Colonic mucosa (tissue), 4 donors: Measurements from ENCODE around the gene KLHDC10. TPM values are rescaled to one million over a fixed set of nuclear protein-coding genes. Genes with fewer than 3 reads are reported as not detected.

Experiments used
- DNase-seq: peaks from one replicate; pipeline ENCODE4 v3.0.0-alpha.2; 2020
- H3K27ac ChIP-seq: fragments of 200-600 bp; one replicate; pipeline ENCODE4 v1.8.0; 2021
- H3K27me3 ChIP-seq: fragments of 200-600 bp; one replicate; pipeline ENCODE4 v1.8.0; 2021
- H3K36me3 ChIP-seq: fragments of 200-600 bp; one replicate; pipeline ENCODE4 v1.8.0; 2021
- H3K4me1 ChIP-seq: fragments of 200-600 bp; one replicate; pipeline ENCODE4 v1.8.0; 2021; ENCODE audit warnings: mild to moderate bottlenecking
- H3K4me3 ChIP-seq: fragments of 200-600 bp; one replicate; pipeline ENCODE4 v1.8.0; 2021
- H3K9ac ChIP-seq, 2 donors: one replicate each; pipeline ENCODE4 v1.7.0; 2013; ENCODE audit warnings: control low read depth in 2 of 2, low read depth in 2 of 2, low read length in 2 of 2
- H3K9me3 ChIP-seq: fragments of 200-600 bp; one replicate; pipeline ENCODE4 v1.8.0; 2021
- intact Hi-C: fragments of 100-400 bp; cut with DNase I; formaldehyde crosslinking; loops from one replicate; pipeline ENCODE4 v1.14.1; 2022
- total RNA-seq, 2 donors: library from RNA; stranded (reverse); fragmentation: NEBNext Ultra II Directional in 1 of 2; extraction: Animal tissue kit (Norgen Biotek cat#: 25700) in 1 of 2; gene quantifications; one replicate each; pipeline ENCODE4 v1.2.1, GENCODE V29; 2021
- TF ChIP-seq, protein P1 (sequence below): fragments of 200-600 bp; IDR thresholded peaks from one replicate; pipeline ENCODE4 v1.8.0; 2022; ENCODE audit warnings: antibody characterized with exemption, mild to moderate bottlenecking
- donor health status: healthy.
- donor health status: DM: no; HTN: no; CAD: no.
- donor health status: DM: no; HTN: no; CAD: no.

Gene KLHDC10
- total RNA-seq, 2 donors from 2014 or later: 29.1 to 36.3 TPM

DNA sequence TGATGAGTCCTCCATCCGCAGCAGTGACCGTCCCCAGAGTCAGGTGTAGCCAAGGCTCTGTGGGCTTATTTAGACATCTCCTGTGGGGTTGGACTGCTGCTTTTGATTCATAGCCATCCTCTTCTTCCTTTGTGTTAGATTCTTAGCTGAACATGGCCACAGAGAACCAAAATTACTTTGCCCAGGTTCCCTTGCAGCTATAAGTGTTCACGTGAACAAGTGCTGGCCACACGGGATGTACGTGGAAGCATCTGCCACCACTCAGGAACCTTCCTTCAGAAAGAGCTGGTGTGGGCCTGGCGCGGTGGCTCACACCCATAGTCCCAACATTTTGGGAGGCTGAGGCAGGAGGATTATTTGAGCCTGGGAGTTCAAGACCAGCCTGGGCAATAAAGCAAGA lies 85.8 kb downstream of the KLHDC10 start:
- intact Hi-C loops: no loop called here
- H3K27ac ChIP-seq: no peak overlapping the region
- TF ChIP-seq, protein P1, sequence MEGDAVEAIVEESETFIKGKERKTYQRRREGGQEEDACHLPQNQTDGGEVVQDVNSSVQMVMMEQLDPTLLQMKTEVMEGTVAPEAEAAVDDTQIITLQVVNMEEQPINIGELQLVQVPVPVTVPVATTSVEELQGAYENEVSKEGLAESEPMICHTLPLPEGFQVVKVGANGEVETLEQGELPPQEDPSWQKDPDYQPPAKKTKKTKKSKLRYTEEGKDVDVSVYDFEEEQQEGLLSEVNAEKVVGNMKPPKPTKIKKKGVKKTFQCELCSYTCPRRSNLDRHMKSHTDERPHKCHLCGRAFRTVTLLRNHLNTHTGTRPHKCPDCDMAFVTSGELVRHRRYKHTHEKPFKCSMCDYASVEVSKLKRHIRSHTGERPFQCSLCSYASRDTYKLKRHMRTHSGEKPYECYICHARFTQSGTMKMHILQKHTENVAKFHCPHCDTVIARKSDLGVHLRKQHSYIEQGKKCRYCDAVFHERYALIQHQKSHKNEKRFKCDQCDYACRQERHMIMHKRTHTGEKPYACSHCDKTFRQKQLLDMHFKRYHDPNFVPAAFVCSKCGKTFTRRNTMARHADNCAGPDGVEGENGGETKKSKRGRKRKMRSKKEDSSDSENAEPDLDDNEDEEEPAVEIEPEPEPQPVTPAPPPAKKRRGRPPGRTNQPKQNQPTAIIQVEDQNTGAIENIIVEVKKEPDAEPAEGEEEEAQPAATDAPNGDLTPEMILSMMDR: no peak

DNA sequence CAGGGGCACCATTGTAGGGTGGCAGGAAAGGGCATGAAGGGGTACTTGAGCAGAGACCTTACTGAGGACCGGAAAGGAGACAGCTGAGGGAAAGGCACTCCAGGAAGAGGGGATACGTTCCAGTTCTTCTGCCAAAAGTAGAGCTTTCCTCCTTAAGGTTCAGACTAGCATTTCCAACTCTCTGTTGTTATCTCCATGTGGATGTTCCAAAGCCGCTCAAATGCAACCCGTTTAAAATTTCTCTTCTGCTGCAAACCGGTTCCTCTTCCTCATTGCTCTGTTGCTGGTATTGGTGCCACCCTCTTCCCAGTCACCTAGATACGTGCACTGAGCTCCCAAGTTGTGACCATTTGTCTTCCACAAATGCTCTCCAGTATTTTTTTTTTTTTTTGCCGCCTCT lies 87.4 kb downstream of the KLHDC10 start:
- intact Hi-C loops: no loop called here

More for the DNA sequence above, 85.8 kb downstream of the KLHDC10 start:
- DNase-seq: no peak
- H3K9ac ChIP-seq: no peak overlapping the region
- no peaks in the 10 kb centered on the region for H3K27me3 ChIP-seq
- H3K36me3 ChIP-seq: no peaks in the 10 kb centered on the region
- H3K4me1 ChIP-seq: peaks cover 12% of the 10 kb centered on the region
- no peaks in the 10 kb centered on the region for H3K9me3 ChIP-seq
- H3K4me3 ChIP-seq: no peak overlapping the region

DNA sequence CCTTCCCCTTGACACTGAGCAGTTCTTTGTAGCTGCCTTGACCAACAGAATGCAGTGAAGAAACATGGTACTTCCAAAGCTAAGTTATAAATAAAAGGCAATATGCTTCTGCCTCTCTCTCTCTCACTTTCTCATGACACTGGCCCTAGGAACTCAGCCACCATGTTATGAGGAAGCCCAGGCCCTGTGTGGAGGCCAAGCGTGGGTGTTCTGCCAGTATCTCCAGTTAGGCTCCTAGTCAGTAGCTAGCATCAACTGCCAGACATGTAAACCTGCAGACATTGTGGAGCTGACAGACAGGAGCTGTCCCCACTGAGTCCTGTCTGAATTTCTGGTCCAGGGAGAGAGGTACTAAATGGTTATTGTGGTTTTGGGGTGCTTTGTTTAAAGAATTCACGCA lies 89.7 kb downstream of the KLHDC10 start:
- H3K4me1 ChIP-seq: no peaks in the 10 kb centered on the region
- TF ChIP-seq, protein P1: no peak
- no peak overlapping the region for H3K9ac ChIP-seq
- H3K27ac ChIP-seq: no peak overlapping the region
- no peaks in the 10 kb centered on the region for H3K9me3 ChIP-seq
- H3K36me3 ChIP-seq: no peaks in the 10 kb centered on the region
- H3K4me3 ChIP-seq: no peak overlapping the region
- H3K27me3 ChIP-seq: no peaks in the 10 kb centered on the region
- intact Hi-C loops: no loop called here
- DNase-seq: no peak

More for the DNA sequence above, 87.4 kb downstream of the KLHDC10 start:
- Histone ChIP-seq H3K27me3 (no peaks in the 10 kb centered on the region), H3K9me3 (no peaks in the 10 kb centered on the region), H3K4me3 (no peak overlapping the region), H3K27ac (no peak overlapping the region), H3K9ac (no peak overlapping the region), H3K4me1 (peaks cover 12% of the 10 kb centered on the region), H3K36me3 (no peaks in the 10 kb centered on the region)
- no peak for DNase-seq
- TF ChIP-seq, protein P1: no peak

DNA sequence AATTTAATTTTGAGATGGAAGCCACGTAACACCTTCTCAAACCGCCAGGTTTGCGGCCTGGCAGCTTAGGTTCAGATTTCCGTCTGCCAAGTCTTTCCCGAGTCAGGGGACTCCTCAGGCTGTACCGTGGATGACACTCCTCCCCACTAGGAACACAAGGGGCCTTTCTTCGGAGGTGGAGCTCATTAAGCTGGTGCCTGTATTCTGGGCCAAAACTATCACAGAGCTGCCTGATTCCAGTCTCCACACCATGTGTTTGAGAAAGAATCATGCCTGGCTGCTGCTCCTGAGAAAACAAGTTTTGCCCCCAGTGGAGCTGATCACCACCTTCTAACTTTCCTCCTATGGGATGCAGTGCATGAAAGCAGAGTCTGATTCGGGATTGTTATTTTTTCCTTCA lies 90.1 kb downstream of the KLHDC10 start:
- Histone ChIP-seq H3K36me3 (no peaks in the 10 kb centered on the region), H3K4me1 (no peaks in the 10 kb centered on the region), H3K9me3 (no peaks in the 10 kb centered on the region), H3K4me3 (no peak overlapping the region), H3K27ac (no peak overlapping the region), H3K9ac (no peak overlapping the region), H3K27me3 (no peaks in the 10 kb centered on the region)
- no peak for DNase-seq
- intact Hi-C loops: no loop called here
- TF ChIP-seq, protein P1: no peak

DNA sequence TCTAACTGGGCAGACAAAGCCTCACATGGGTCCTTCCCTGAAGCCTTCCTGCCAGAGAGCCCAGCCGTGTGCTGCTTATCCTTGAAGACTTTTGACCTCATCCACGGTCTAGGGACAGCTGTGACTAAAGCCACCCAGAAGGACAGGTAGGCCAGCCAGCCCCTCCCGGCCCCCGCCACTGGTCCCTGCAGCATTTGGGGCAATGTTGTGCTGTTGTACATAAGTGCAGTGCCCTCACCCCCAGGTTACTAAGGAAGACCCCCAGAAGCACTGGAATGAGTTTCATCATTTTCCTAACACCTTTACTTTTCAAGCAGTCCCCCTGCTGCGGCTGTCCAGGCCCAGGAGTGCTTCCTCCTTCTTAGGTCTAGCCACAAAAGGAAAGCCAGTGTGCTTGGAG lies 91.9 kb downstream of the KLHDC10 start:
- Histone ChIP-seq H3K27ac (no peak overlapping the region), H3K9ac (no peak overlapping the region), H3K4me3 (no peak overlapping the region), H3K36me3 (no peaks in the 10 kb centered on the region), H3K27me3 (no peaks in the 10 kb centered on the region), H3K9me3 (no peaks in the 10 kb centered on the region), H3K4me1 (no peaks in the 10 kb centered on the region)
- TF ChIP-seq, protein P1: no peak
- no peak for DNase-seq
- intact Hi-C loops: no loop called here
